ENCODE data around the gene UNC45B. TPM values are rescaled to one million over a fixed set of nuclear protein-coding genes. Genes with fewer than 3 reads are reported as not detected.
"Not testable (repeated sequence)": the region's sequence is repeated elsewhere in the genome, so short reads cannot be mapped to it uniquely, and the experiment has no call there.

The UNC45B gene
- polyA plus RNA-seq, 1 donor, result 226 TPM

- DNase-seq (ENCODE audit: low read depth), result no peak
Measured at GRCh38 chr17:35142467-35142796, 5.2 kb upstream of the UNC45B start.

- no peak for DNase-seq (ENCODE audit: low read depth)
Measured at GRCh38 chr17:35144840-35145239, 2.8 kb upstream of the UNC45B start.

GRCh38 chr17:35146214-35146833, 1.3 kb upstream of the UNC45B start:
- no peak for DNase-seq (ENCODE audit: low read depth)

- DNase-seq (ENCODE audit: low read depth), result no peak
Measured at GRCh38 chr17:35148144-35148543, 527 bp downstream of the UNC45B start.

GRCh38 chr17:35149941-35150340, 2.3 kb downstream of the UNC45B start:
- DNase-seq (ENCODE audit: low read depth), result no peak

GRCh38 chr17:35151080-35151479, 3.5 kb downstream of the UNC45B start:
- DNase-seq (ENCODE audit: low read depth), result not testable (repeated sequence)

- DNase-seq (ENCODE audit: low read depth), result no peak
Measured at GRCh38 chr17:35152421-35153140, 5.0 kb downstream of the UNC45B start.

GRCh38 chr17:35154196-35155165, 6.9 kb downstream of the UNC45B start:
- no peak for DNase-seq (ENCODE audit: low read depth)

GRCh38 chr17:35155246-35155645, 7.6 kb downstream of the UNC45B start:
- no peak for DNase-seq (ENCODE audit: low read depth)

GRCh38 chr17:35159940-35160339, 12.3 kb downstream of the UNC45B start:
- no peak for DNase-seq (ENCODE audit: low read depth)

GRCh38 chr17:35160354-35161201, 13.0 kb downstream of the UNC45B start:
- DNase-seq (ENCODE audit: low read depth), result no peak

- no peak for DNase-seq (ENCODE audit: low read depth)
Measured at GRCh38 chr17:35161281-35161761, 13.7 kb downstream of the UNC45B start.

GRCh38 chr17:35162755-35163154, 15.1 kb downstream of the UNC45B start:
- no peak for DNase-seq (ENCODE audit: low read depth)

GRCh38 chr17:35163886-35164285, 16.3 kb downstream of the UNC45B start:
- no peak for DNase-seq (ENCODE audit: low read depth)

- DNase-seq (ENCODE audit: low read depth), result no peak
Measured at GRCh38 chr17:35164716-35165115, 17.1 kb downstream of the UNC45B start.

- DNase-seq (ENCODE audit: low read depth), result no peak
Measured at GRCh38 chr17:35166526-35166925, 18.9 kb downstream of the UNC45B start.

- DNase-seq (ENCODE audit: low read depth), result no peak
Measured at GRCh38 chr17:35167046-35167445, 19.4 kb downstream of the UNC45B start.

GRCh38 chr17:35167666-35168065, 20.0 kb downstream of the UNC45B start:
- DNase-seq (ENCODE audit: low read depth), result no peak

- no peak for DNase-seq (ENCODE audit: low read depth)
Measured at GRCh38 chr17:35169835-35170363, 22.3 kb downstream of the UNC45B start.

GRCh38 chr17:35170968-35171771, 23.6 kb downstream of the UNC45B start:
- DNase-seq (ENCODE audit: low read depth), result no peak

Data from forelimb muscle (tissue), 1 donor.